ENCODE data around the gene COTL1.

The COTL1 gene

GRCh38 chr16:84654238-84654637 lies 36.4 kb upstream of the COTL1 start:
- in situ Hi-C loops (cut with HindIII; ENCODE audit: low pct_unique_long_range_greater_than_20kb, low sequenced_read_pairs), result no loop called here
- no peak for DNase-seq (ENCODE audit: low read depth in 1 of 2, low spot score in 1 of 2)
- TF ChIP-seq JUND (IDR thresholded peaks at IDR 0.05; ENCODE audit: low read depth), result no peak

GRCh38 chr16:84652566-84652965 lies 34.7 kb upstream of the COTL1 start:
- DNase-seq (ENCODE audit: low read depth in 1 of 2, low spot score in 1 of 2), result no peak
- in situ Hi-C loops (cut with HindIII; ENCODE audit: low pct_unique_long_range_greater_than_20kb, low sequenced_read_pairs), result no loop called here

GRCh38 chr16:84650062-84650991 lies 32.4 kb upstream of the COTL1 start:
- in situ Hi-C loops (cut with HindIII; ENCODE audit: low pct_unique_long_range_greater_than_20kb, low sequenced_read_pairs), result no loop called here
- no peak for DNase-seq (ENCODE audit: low read depth in 1 of 2, low spot score in 1 of 2)
- TF ChIP-seq JUND (IDR thresholded peaks at IDR 0.05; ENCODE audit: low read depth), result no peak

More at GRCh38 chr16:84652566-84652965, 34.7 kb upstream of the COTL1 start:
- no peak for TF ChIP-seq JUND (IDR thresholded peaks at IDR 0.05; ENCODE audit: low read depth)

GRCh38 chr16:84649511-84649861 lies 31.6 kb upstream of the COTL1 start:
- no peak for DNase-seq (ENCODE audit: low read depth in 1 of 2, low spot score in 1 of 2)
- no peak for TF ChIP-seq JUND (IDR thresholded peaks at IDR 0.05; ENCODE audit: low read depth)
- in situ Hi-C loops (cut with HindIII; ENCODE audit: low pct_unique_long_range_greater_than_20kb, low sequenced_read_pairs), result no loop called here

GRCh38 chr16:84648595-84649510 lies 31.0 kb upstream of the COTL1 start:
- no peak for TF ChIP-seq JUND (IDR thresholded peaks at IDR 0.05; ENCODE audit: low read depth)
- peak; percentile 54 to 95 for DNase-seq (ENCODE audit: low read depth in 1 of 2, low spot score in 1 of 2)
- in situ Hi-C loops (cut with HindIII; ENCODE audit: low pct_unique_long_range_greater_than_20kb, low sequenced_read_pairs), result no loop called here

GRCh38 chr16:84647828-84648594 lies 30.1 kb upstream of the COTL1 start, which contains the start of gene KLHL36:
Gene KLHL36 (plus strand): TSS chr16:84648511. CDS start chr16:84650868, 2,357 bp downstream.
- no peak for TF ChIP-seq JUND (IDR thresholded peaks at IDR 0.05; ENCODE audit: low read depth)
- peak; percentile 56 to 96 for DNase-seq (ENCODE audit: low read depth in 1 of 2, low spot score in 1 of 2)
- in situ Hi-C loops (cut with HindIII; ENCODE audit: low pct_unique_long_range_greater_than_20kb, low sequenced_read_pairs), result no loop called here

- DNase-seq (ENCODE audit: low read depth in 1 of 2, low spot score in 1 of 2), result no peak
- TF ChIP-seq JUND (IDR thresholded peaks at IDR 0.05; ENCODE audit: low read depth), result no peak
- in situ Hi-C loops (cut with HindIII; ENCODE audit: low pct_unique_long_range_greater_than_20kb, low sequenced_read_pairs), result no loop called here
Measured at GRCh38 chr16:84643674-84644073, 25.8 kb upstream of the COTL1 start.

GRCh38 chr16:84643180-84643583 lies 25.3 kb upstream of the COTL1 start:
- in situ Hi-C loops (cut with HindIII; ENCODE audit: low pct_unique_long_range_greater_than_20kb, low sequenced_read_pairs), result no loop called here
- peak in 1 of 2 experiments; percentile 29 for DNase-seq (ENCODE audit: low read depth in 1 of 2, low spot score in 1 of 2)
- no peak for TF ChIP-seq JUND (IDR thresholded peaks at IDR 0.05; ENCODE audit: low read depth)

GRCh38 chr16:84641643-84642358 lies 23.9 kb upstream of the COTL1 start:
- in situ Hi-C loops (cut with HindIII; ENCODE audit: low pct_unique_long_range_greater_than_20kb, low sequenced_read_pairs), result no loop called here
- TF ChIP-seq JUND (IDR thresholded peaks at IDR 0.05; ENCODE audit: low read depth), result no peak
- DNase-seq (ENCODE audit: low read depth in 1 of 2, low spot score in 1 of 2), result no peak

GRCh38 chr16:84640145-84640544 lies 22.3 kb upstream of the COTL1 start:
- in situ Hi-C loops (cut with HindIII; ENCODE audit: low pct_unique_long_range_greater_than_20kb, low sequenced_read_pairs), result no loop called here
- DNase-seq (ENCODE audit: low read depth in 1 of 2, low spot score in 1 of 2), result no peak
- no peak for TF ChIP-seq JUND (IDR thresholded peaks at IDR 0.05; ENCODE audit: low read depth)

- TF ChIP-seq JUND (IDR thresholded peaks at IDR 0.05; ENCODE audit: low read depth), result no peak
- in situ Hi-C loops (cut with HindIII; ENCODE audit: low pct_unique_long_range_greater_than_20kb, low sequenced_read_pairs), result no loop called here
- DNase-seq (ENCODE audit: low read depth in 1 of 2, low spot score in 1 of 2), result no peak
Measured at GRCh38 chr16:84638231-84638806, 20.4 kb upstream of the COTL1 start.
